ENCODE data around the gene S100G.
"Not testable (repeated sequence)": the region's sequence is repeated elsewhere in the genome, so short reads cannot be mapped to it uniquely, and the experiment has no call there.

S100G gene

GRCh38 chrX:16649858-16650257 lies at the start of gene S100G:
Gene S100G, plus strand, starts transcription at chrX:16650158. Its CDS starts 849 bp downstream, at chrX:16651007.
- no peak for DNase-seq

- no peak for DNase-seq
These were observed 48.1 kb upstream of the S100G start for GRCh38 chrX:16601885-16602284.

DNA sequence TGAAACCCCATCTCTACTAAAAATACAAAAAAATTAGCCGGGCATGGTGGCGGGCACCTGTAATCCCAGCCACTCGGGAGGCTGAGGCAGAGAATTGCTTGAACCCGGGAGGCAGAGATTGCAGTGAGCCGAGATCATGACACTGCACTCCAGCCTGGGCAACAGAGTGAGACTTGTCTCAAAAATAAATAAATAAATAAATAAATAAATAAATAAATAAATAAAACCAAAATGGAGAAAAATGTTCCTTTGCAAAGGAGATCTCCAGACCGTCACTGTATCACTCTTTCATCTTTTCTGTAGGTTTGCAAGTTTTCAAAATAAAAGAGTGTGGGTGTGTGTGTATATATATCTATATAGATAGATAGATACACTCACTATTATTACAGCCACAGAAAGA lies 46.7 kb upstream of the S100G start:
- DNase-seq, result not testable (repeated sequence)

DNA sequence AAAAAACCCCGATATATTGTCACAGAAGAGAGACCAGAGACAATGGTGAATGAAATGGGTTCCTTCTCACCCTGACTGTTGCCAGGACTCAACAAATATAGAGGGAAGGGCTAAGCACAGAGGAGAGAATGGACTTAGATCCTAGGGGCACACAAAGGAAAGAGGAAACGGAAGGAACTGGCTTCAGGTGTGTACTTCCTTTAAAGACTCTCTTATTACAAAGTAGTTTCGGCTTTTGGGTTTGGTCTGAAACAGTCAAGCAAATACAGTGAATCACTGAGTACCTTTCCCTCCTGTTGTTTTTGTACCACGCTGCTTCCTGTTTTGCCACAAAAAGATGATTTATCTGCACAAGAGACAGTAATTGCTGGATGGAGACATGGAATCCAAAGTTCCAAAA lies 46.1 kb upstream of the S100G start:
- no peak for DNase-seq

- DNase-seq, result no peak
These were observed 45.6 kb upstream of the S100G start for GRCh38 chrX:16604337-16604736.

DNA sequence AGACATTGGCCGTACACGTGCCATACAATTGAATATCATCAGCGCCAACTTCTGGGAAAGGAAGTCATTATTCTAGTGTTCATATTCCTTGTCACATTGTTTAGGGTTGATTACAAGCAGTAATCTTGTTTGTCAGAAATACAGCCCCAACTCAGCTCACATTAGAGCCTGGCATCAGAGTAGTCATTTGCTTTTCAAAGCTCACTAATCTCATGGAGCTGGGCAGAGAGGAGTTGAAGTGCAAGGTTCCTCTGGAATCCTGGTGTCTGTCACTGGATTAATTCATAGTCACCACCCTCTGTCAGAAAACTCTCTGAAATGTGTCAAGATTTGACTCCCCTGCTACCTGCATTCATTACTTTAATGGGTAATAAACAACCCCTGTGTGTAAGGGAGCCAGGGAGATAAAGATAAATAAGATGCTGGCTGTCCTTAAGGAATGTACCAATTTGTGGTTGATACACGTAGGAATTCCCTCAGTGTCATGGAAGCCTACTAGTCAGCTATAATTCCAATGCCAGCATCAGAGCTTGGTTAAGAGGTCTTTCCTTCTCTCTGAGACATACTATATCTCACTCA lies 43.7 kb upstream of the S100G start:
- no peak for DNase-seq

DNA sequence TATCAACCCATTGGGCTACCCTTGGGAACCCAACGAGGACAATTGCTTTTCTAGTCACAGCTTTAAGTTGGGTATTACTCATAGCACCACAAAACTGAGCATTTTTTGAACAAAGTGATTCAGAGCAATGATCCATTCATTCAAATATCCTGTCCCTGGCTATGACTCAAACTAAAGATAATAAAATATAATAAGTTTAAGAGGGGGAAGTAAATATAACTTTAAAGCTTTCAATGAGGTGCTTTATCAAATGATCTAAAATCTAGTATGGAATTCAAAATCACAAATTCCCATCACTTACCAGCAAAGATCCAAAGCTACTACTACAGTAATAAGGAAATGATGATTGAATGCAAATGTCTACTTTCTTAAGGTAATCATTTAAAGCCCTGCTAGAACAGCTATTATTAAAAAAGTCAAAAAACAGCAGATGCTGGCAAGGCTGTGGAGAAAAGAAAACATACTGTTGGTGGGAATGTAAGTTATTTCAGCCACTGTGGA lies 39.8 kb upstream of the S100G start:
- no peak for DNase-seq

- not testable (repeated sequence) for DNase-seq
These were observed 39.3 kb upstream of the S100G start for GRCh38 chrX:16610654-16611053.

- no peak for DNase-seq
These were observed 37.6 kb upstream of the S100G start for GRCh38 chrX:16612257-16612897.

- no peak for DNase-seq
These were observed 32.6 kb upstream of the S100G start for GRCh38 chrX:16617382-16617781.

DNA sequence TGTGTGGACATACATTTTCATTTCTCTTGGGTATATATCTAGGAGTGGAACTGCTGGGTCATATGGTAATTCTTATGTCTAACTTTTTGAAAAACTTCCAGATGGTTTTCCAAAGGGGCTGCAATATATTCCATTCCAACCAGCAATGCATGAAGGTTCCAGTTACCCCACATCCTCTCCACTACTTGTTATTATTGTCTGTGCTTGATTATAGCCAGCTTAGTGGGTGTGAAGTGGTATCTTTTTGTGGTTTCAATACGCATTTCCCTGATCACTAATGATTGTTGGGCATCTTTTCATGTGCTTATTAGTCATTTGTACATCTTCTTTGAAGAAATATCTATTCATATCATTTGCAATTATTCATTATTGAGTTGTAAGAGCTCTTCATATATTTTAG lies 31.5 kb upstream of the S100G start:
- no peak for DNase-seq

DNA sequence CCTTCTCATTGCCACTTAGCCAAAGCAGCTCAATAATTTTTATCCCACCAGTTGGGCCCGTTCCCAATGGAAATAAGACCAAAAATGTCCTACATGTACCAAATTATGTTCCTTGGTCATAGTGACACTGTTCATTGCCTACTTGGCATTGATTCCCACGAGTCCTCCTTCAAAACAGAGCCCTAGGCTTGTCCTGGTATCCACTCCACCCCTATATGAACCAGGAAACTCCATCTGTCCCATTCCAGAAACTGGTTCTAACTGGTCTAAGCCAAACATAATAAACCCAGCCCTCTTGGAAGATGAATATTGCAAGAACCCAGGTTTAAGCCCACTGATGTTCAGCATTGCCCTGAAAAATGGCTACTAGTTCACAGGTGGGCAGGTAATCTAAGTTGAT lies 30.9 kb upstream of the S100G start:
- no peak for DNase-seq

- DNase-seq, result not testable (repeated sequence)
These were observed 21.4 kb upstream of the S100G start for GRCh38 chrX:16628511-16628910.

DNA sequence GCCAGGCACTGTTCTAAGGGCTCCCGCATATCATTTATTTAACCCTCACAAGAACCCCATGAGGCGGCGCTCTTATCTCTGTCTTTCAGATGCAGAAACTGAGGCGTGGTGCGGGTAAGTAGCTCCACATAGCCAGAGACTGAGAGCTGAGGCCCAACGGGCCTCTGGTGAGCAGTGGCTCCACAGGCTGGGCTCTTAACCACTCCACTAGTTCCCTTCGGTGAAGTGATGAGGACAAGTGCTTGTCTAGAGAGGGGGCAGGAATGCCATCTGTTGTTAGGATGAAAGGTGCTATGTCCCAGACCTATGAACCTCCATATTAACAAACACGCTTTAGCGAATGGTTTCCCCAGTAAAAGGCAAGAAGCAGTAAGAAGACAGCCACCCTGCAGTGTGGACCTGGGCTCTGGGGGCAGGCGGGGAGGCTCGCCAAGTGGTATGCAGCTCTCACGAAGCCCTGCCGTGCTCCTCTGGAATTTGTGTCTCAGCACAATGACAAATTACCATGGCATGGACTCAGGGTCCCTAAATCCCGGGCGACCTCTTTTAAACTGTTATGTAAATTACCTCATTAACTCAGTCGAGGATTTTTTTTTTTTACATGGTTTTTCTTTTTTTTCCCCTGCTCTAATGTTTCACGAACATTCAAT lies 20.9 kb upstream of the S100G start:
- DNase-seq, result no peak

DNA sequence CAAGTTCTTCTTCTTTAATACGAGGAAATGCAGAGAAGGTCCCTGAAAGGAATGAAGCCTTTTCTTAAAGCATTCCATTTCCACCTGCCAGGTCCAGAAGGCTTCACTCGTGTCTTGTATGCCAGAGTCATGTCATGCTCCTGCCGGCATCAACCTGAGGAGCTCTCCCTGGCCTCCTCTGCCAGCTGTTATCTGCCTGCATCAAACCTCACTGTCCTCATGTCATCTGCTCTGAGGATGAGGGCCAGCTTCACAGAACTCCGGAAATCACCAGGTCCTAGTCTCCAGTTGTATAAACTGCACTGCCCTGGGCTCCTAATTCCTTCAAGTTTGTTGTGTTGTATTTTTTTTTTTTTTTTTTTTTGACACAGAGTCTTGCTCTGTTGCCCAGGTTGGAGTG lies 20.0 kb upstream of the S100G start:
- DNase-seq, result no peak

- DNase-seq, result no peak
These were observed 16.2 kb upstream of the S100G start for GRCh38 chrX:16633754-16634153.

GRCh38 chrX:16635040-16635439 lies 14.9 kb upstream of the S100G start:
- no peak for DNase-seq

- DNase-seq, result no peak
These were observed 14.4 kb upstream of the S100G start for GRCh38 chrX:16635596-16635995.

- no peak for DNase-seq
These were observed 11.4 kb upstream of the S100G start for GRCh38 chrX:16638533-16638932.

DNA sequence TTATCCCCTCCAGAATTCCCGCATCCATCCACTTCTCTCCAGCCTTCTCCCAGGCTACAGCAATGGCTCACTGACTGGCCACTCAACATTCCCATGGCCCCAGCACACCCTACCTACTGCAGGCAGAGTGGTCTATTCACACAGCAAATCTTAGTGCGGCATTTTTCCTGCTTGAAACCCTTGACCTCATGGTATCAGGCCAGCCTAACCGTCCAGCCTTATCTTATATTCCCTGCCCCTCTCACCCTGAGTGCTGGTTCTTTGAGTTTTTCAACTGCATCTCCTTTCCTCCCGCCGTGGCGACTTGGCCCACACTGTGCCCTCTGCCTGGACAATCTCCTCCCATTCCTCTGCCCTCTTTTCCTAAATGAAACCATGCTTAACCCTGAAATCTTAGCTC lies 10.0 kb upstream of the S100G start:
- no peak for DNase-seq

DNA sequence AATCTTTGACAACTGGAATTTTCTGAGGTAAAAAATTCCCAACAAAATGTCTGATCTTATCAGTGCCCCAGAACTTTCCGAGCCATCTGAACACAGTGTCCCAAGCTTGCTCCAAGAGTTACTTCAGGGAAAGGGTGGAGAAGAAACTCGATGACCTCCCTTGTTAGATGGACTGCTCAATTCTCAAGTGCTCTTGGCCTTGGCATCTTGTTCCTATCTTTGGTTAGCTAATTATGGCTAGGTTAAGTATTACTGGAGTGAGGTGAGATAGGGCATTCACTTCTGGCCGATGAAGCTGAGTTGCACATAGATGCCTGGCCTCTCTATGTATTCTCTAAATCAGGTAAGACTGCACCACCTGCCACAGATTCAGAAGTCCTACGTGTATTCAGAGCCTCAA lies 9.1 kb upstream of the S100G start:
- no peak for DNase-seq

DNA sequence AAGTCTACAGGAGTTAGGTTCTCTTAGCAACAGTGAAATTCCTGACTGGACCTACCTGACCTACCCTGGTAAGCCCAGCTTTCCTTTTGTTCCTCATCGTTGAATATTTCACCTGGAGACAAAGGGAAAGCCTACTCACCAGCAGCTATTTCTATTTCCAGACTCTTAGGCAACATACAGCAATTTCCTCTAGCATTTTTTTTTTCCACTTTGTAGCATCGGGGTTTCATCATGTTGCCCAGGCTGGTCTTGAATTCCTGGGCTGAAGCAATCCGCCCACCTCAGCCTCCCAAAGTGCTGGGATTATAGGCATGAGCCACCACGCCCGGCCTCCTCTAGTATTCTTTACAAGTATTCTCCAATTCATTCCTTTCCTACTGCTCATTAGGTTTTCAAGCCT lies 6.8 kb upstream of the S100G start:
- DNase-seq, result no peak

- no peak for DNase-seq
These were observed 3.4 kb upstream of the S100G start for GRCh38 chrX:16646366-16647138.

All from femur (tissue), 1 donor.